ENCODE data around the gene STARD13. TPM values are rescaled to one million over a fixed set of nuclear protein-coding genes. Genes with fewer than 3 reads are reported as not detected.

The STARD13 gene
- total and polyA plus RNA-seq, 4 donors = 2.7 to 15.3 (median 5.7) TPM

- no peak overlapping the region for H3K27ac ChIP-seq (ENCODE audit: low read depth in 1 of 2, low read length in 2 of 2)
- DNase-seq (ENCODE audit: low spot score) = no peak
- H3K9ac ChIP-seq (ENCODE audit: low read depth in 1 of 2, low read length in 2 of 2) = no peak overlapping the region
- WGBS = 85% methylated on average over 7 of the region's 7 CpGs
- no peaks in the 10 kb centered on the region for H3K9me3 ChIP-seq (ENCODE audit: control insufficient read depth in 4 of 4, low read length in 3 of 4)
- H3K4me1 ChIP-seq (ENCODE audit: control insufficient read depth in 4 of 4, insufficient read depth in 4 of 4, low read length in 3 of 4) = peaks cover 7 to 20% (median 19%) of the 10 kb centered on the region in 4 donors
- TF ChIP-seq ATF3 (IDR thresholded peaks at IDR 0.05) = no peak
- no peak for TF ChIP-seq YY1 (IDR thresholded peaks at IDR 0.05)
- no peak for TF ChIP-seq GABPA (IDR thresholded peaks at IDR 0.05 in 1 of 2, conservative IDR thresholded peaks at IDR 0.05 in 1 of 2)
- no peak for TF ChIP-seq HNF4G (IDR thresholded peaks at IDR 0.05)
- TF ChIP-seq, protein P1, sequence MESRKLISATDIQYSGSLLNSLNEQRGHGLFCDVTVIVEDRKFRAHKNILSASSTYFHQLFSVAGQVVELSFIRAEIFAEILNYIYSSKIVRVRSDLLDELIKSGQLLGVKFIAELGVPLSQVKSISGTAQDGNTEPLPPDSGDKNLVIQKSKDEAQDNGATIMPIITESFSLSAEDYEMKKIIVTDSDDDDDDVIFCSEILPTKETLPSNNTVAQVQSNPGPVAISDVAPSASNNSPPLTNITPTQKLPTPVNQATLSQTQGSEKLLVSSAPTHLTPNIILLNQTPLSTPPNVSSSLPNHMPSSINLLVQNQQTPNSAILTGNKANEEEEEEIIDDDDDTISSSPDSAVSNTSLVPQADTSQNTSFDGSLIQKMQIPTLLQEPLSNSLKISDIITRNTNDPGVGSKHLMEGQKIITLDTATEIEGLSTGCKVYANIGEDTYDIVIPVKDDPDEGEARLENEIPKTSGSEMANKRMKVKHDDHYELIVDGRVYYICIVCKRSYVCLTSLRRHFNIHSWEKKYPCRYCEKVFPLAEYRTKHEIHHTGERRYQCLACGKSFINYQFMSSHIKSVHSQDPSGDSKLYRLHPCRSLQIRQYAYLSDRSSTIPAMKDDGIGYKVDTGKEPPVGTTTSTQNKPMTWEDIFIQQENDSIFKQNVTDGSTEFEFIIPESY (IDR thresholded peaks at IDR 0.05) = no peak
- no peak for TF ChIP-seq NR2F2 (IDR thresholded peaks at IDR 0.05)
- no peak for TF ChIP-seq HNF4A (conservative IDR thresholded peaks at IDR 0.05)
- TF ChIP-seq FOXA2 (IDR thresholded peaks at IDR 0.05) = no peak
- H3K4me3 ChIP-seq (ENCODE audit: low read depth in 1 of 3, low read length in 3 of 3) = no peak overlapping the region
- no peaks in the 10 kb centered on the region for H3K27me3 ChIP-seq (ENCODE audit: control insufficient read depth in 4 of 4, insufficient read depth in 4 of 4, low read length in 3 of 4)
- peaks cover 3 to 11% (median 9%) of the 10 kb centered on the region in 4 donors for H3K36me3 ChIP-seq (ENCODE audit: control insufficient read depth in 4 of 4, insufficient read depth in 3 of 4, low read depth in 1 of 4, low read length in 3 of 4)
Observed at GRCh38 chr13:33123066-33123859, 162.3 kb downstream of the STARD13 start.

DNA sequence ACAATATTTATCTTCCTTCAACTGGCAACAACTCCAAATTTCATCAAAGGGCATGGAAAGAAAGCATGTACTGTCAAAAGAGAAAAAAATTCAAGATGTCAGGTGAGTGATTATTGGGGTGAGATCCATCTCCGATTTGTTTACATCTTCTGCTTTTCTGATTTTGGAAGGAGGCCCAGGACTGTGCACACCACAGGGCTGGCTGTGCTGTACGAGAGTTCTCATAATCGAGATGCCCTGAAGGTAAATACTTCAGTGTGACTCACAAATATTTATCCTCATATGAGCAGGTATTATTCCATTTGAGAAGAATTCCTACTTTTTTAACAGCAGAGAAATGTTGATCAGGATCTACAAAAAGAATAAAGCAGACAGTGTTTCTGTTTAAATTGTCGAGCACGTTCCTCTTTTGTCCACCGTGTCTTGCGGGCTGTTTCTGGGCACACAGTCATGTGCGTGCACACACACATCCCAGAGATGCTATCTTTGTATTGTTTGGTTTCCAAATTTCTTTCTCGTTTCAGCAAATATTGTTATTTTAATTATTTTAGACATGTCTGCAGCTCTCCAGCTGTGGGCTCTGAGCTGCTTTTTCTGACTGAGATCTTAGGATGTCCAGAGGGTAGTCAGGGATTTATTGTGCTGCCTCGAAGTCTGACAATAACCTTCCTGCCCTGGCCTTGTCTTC lies 165.6 kb downstream of the STARD13 start:
- no peak overlapping the region for H3K9ac ChIP-seq (ENCODE audit: low read depth in 1 of 2, low read length in 2 of 2)
- H3K4me1 ChIP-seq (ENCODE audit: control insufficient read depth in 4 of 4, insufficient read depth in 4 of 4, low read length in 3 of 4) = peaks cover 2 to 19% (median 7%) of the 10 kb centered on the region in 4 donors
- WGBS = 83% methylated on average over 10 of the region's 10 CpGs
- H3K36me3 ChIP-seq (ENCODE audit: control insufficient read depth in 4 of 4, insufficient read depth in 3 of 4, low read depth in 1 of 4, low read length in 3 of 4) = peaks cover 2 to 26% (median 14%) of the 10 kb centered on the region in 4 donors
- no peak overlapping the region for H3K27ac ChIP-seq (ENCODE audit: low read depth in 1 of 2, low read length in 2 of 2)
- H3K9me3 ChIP-seq (ENCODE audit: control insufficient read depth in 4 of 4, low read length in 3 of 4) = no peaks in the 10 kb centered on the region
- TF ChIP-seq RXRA (IDR thresholded peaks at IDR 0.05) (no peak), CTCF (IDR thresholded peaks at IDR 0.05; ENCODE audit: low read depth, low read length, missing input control) (no peak), JUND (IDR thresholded peaks at IDR 0.05) (no peak), MAX (IDR thresholded peaks at IDR 0.05) (no peak), TAF1 (conservative IDR thresholded peaks at IDR 0.05) (no peak), YY1 (IDR thresholded peaks at IDR 0.05) (no peak), EGR1 (IDR thresholded peaks at IDR 0.05; ENCODE audit: low read depth in 2 of 2) (no peak), HNF4G (IDR thresholded peaks at IDR 0.05) (no peak), NR2F2 (IDR thresholded peaks at IDR 0.05) (no peak), REST (IDR thresholded peaks at IDR 0.05) (no peak)
- H3K4me3 ChIP-seq (ENCODE audit: low read depth in 1 of 3, low read length in 3 of 3) = no peak overlapping the region
- DNase-seq (ENCODE audit: low spot score) = no peak
- H3K27me3 ChIP-seq (ENCODE audit: control insufficient read depth in 4 of 4, insufficient read depth in 4 of 4, low read length in 3 of 4) = no peaks in the 10 kb centered on the region

Data from liver (tissue), 9 donors.